IMR-90 (cell line): ENCODE data around the gene PYGM. TPM values are rescaled to one million over a fixed set of nuclear protein-coding genes. Genes with fewer than 3 reads are reported as not detected.

Experiments used
- ATAC-seq: fragments of 200-7000 bp; cut with Tn5 transposase; 2 replicates; pipeline ENCODE4 v1.9.1; 2020; ENCODE audit warnings: low read depth, mild to moderate bottlenecking, moderate library complexity
- BruUV-seq: library from RNA; stranded (reverse); fragments of 400-500 nt; replicated peaks from 2 replicates; lab custom pipeline; 2021; lab: Mats Ljungman, UMichigan
- CTCF ChIA-PET: fragments of 300-600 bp; formaldehyde crosslinking; extraction: SDS; loops from one replicate; lab custom pipeline; 2021; ENCODE audit warnings: antibody characterized with exemption; lab: Yijun Ruan, JAX
- POLR2A ChIA-PET: fragments of 300-600 bp; sonication (Branson Sonifier 250); formaldehyde crosslinking; loops from one replicate; lab custom pipeline; 2022; ENCODE audit warnings: antibody characterized with exemption; ENCODE audit not compliant: unreplicated experiment; lab: Charles Lee
- DNase-seq: peaks from one replicate; pipeline ENCODE4 v3.0.0; 2013
- H2AFZ ChIP-seq: replicated peaks from 2 replicates; pipeline ENCODE3; 2013; ENCODE audit warnings: low read length, mild to moderate bottlenecking; ENCODE audit not compliant: poor library complexity
- H2AK5ac ChIP-seq: 2 replicates; pipeline ENCODE4 v1.6.1; 2013; ENCODE audit warnings: low read depth, low read length, inconsistent platforms
- H2AK9ac ChIP-seq: replicated peaks from 2 replicates; pipeline ENCODE3; 2013; ENCODE audit warnings: mild to moderate bottlenecking, low read depth, low read length, moderate library complexity; ENCODE audit not compliant: poor library complexity
- H2BK120ac ChIP-seq: 2 replicates; pipeline ENCODE4 v1.6.1; 2013; ENCODE audit warnings: low read depth, low read length, inconsistent platforms
- H2BK15ac ChIP-seq: 3 replicates; pipeline ENCODE4 v1.6.1; 2013; ENCODE audit warnings: low read depth, low read length, inconsistent platforms
- H2BK20ac ChIP-seq: 2 replicates; pipeline ENCODE4 v1.6.1; 2013; ENCODE audit warnings: low read depth, mild to moderate bottlenecking, inconsistent platforms, low read length, moderate library complexity
- H2BK5ac ChIP-seq: 2 replicates; pipeline ENCODE4 v1.6.1; 2013; ENCODE audit warnings: mild to moderate bottlenecking, low read depth, low read length, inconsistent platforms; ENCODE audit not compliant: poor library complexity, severe bottlenecking
- H3K14ac ChIP-seq: replicated peaks from 2 replicates; pipeline ENCODE4 v1.6.1; 2013; ENCODE audit warnings: low read depth, low read length, inconsistent platforms
- H3K18ac ChIP-seq: 2 replicates; pipeline ENCODE4 v1.6.1; 2013; ENCODE audit warnings: low read depth, low read length, control low read depth
- H3K23ac ChIP-seq: 2 replicates; pipeline ENCODE4 v1.6.1; 2013; ENCODE audit warnings: low read depth, low read length, inconsistent platforms
- H3K27ac ChIP-seq: 2 replicates; pipeline ENCODE4 v1.5.1; 2013; ENCODE audit warnings: mild to moderate bottlenecking, control low read depth, low read length; ENCODE audit not compliant: insufficient read depth
- H3K27me3 ChIP-seq: 2 replicates; pipeline ENCODE4 v1.6.1; 2013; ENCODE audit warnings: low read length; ENCODE audit not compliant: control insufficient read depth, insufficient read depth
- H3K36me3 ChIP-seq: 2 replicates; pipeline ENCODE4 v1.6.1; 2013; ENCODE audit warnings: low read length, mixed read lengths; ENCODE audit not compliant: control insufficient read depth, insufficient read depth
- H3K4ac ChIP-seq: 2 replicates; pipeline ENCODE4 v1.6.1; 2013; ENCODE audit warnings: low read depth, low read length, inconsistent platforms
- H3K4me1 ChIP-seq: 2 replicates; pipeline ENCODE4 v1.6.1; 2013; ENCODE audit warnings: low read length, mixed read lengths; ENCODE audit not compliant: control insufficient read depth, insufficient read depth
- H3K4me2 ChIP-seq: 2 replicates; pipeline ENCODE4 v1.6.1; 2013; ENCODE audit warnings: low read depth, mild to moderate bottlenecking, control low read depth, low read length, moderate library complexity
- H3K4me3 ChIP-seq: 2 replicates; pipeline ENCODE4 v1.5.1; 2013; ENCODE audit warnings: low read depth, mild to moderate bottlenecking, control low read depth, low read length, moderate library complexity; ENCODE audit not compliant: insufficient read depth
- H3K56ac ChIP-seq: 2 replicates; pipeline ENCODE4 v1.6.1; 2013; ENCODE audit warnings: low read length, inconsistent platforms; ENCODE audit not compliant: insufficient read depth; ENCODE audit errors: extremely low read depth
- H3K79me1 ChIP-seq, 2 experiments: 2 replicates each; pipeline ENCODE4 v1.6.1; 2013; ENCODE audit warnings: low read length in 2 of 2, inconsistent platforms in 1 of 2, low read depth in 1 of 2
- H3K9ac ChIP-seq: 2 replicates; pipeline ENCODE4 v1.6.1; 2013; ENCODE audit warnings: low read depth, low read length, control low read depth
- H3K9me1 ChIP-seq: 2 replicates; pipeline ENCODE4 v1.6.1; 2013; ENCODE audit warnings: low read length, inconsistent platforms; ENCODE audit not compliant: insufficient read depth
- H3K9me3 ChIP-seq: 2 replicates; pipeline ENCODE4 v1.6.1; 2013; ENCODE audit warnings: low read length; ENCODE audit not compliant: control insufficient read depth, insufficient read depth
- H4K20me1 ChIP-seq: 2 replicates; pipeline ENCODE4 v1.6.1; 2013; ENCODE audit warnings: low read length, inconsistent platforms; ENCODE audit not compliant: insufficient read depth
- H4K5ac ChIP-seq: 2 replicates; pipeline ENCODE4 v1.6.1; 2013; ENCODE audit warnings: mild to moderate bottlenecking, low read depth, low read length, control low read depth
- H4K8ac ChIP-seq, 2 experiments: 2 replicates each; pipeline ENCODE4 v1.6.1; 2013; ENCODE audit warnings: low read depth in 2 of 2, low read length in 2 of 2, control low read depth in 1 of 2, inconsistent platforms in 1 of 2
- H4K91ac ChIP-seq: 2 replicates; pipeline ENCODE4 v1.6.1; 2013; ENCODE audit warnings: low read depth, low read length, inconsistent platforms; ENCODE audit not compliant: insufficient read depth
- BHLHE40 ChIP-seq: fragments of 150-350 bp; IDR thresholded peaks from 2 replicates; pipeline ENCODE4 v1.6.1; 2016; ENCODE audit warnings: mild to moderate bottlenecking, low read depth, low read length
- CEBPB ChIP-seq: IDR thresholded peaks from 2 replicates; pipeline ENCODE4 v1.6.1; 2012; ENCODE audit warnings: low read depth, low read length, improper control_type of control experiment
- CHD1 ChIP-seq: IDR thresholded peaks from 2 replicates; pipeline ENCODE4 v1.6.1; 2012; ENCODE audit warnings: low read depth, low read length, improper control_type of control experiment
- CTCF ChIP-seq: conservative IDR thresholded peaks from 2 replicates; pipeline ENCODE4 v1.5.1; 2012; ENCODE audit warnings: mild to moderate bottlenecking, low read depth, low read length, improper control_type of control experiment
- ELK1 ChIP-seq: fragments of 150-350 bp; IDR thresholded peaks from 2 replicates; pipeline ENCODE4 v1.6.1; 2016; ENCODE audit warnings: low read depth, mild to moderate bottlenecking, low read length, moderate library complexity, borderline replicate concordance
- FOS ChIP-seq: fragments of 150-350 bp; IDR thresholded peaks from 2 replicates; pipeline ENCODE4 v1.6.1; 2016; ENCODE audit warnings: low read depth, low read length
- MAFK ChIP-seq: IDR thresholded peaks from 2 replicates; pipeline ENCODE4 v1.6.1; 2012; ENCODE audit warnings: low read depth, low read length, improper control_type of control experiment
- MAZ ChIP-seq: IDR thresholded peaks from 2 replicates; pipeline ENCODE4 v1.6.1; 2012; ENCODE audit warnings: low read depth, mild to moderate bottlenecking, low read length, improper control_type of control experiment, moderate library complexity, borderline replicate concordance
- MXI1 ChIP-seq: IDR thresholded peaks from 2 replicates; pipeline ENCODE4 v1.6.1; 2012; ENCODE audit warnings: low read depth, mild to moderate bottlenecking, low read length, moderate library complexity, borderline replicate concordance
- NFE2L2 ChIP-seq: fragments of 150-350 bp; IDR thresholded peaks from 2 replicates; pipeline ENCODE4 v1.6.1; 2016; ENCODE audit warnings: low read depth, mild to moderate bottlenecking, low read length
- POLR2A ChIP-seq: IDR thresholded peaks from 2 replicates; pipeline ENCODE4 v1.6.1; 2012; ENCODE audit warnings: mild to moderate bottlenecking, low read depth, low read length
- RAD21 ChIP-seq: IDR thresholded peaks from 2 replicates; pipeline ENCODE4 v1.6.1; 2012; ENCODE audit warnings: low read length, improper control_type of control experiment
- RCOR1 ChIP-seq: IDR thresholded peaks from 2 replicates; pipeline ENCODE4 v1.6.1; 2012; ENCODE audit warnings: mild to moderate bottlenecking, low read length, improper control_type of control experiment; ENCODE audit not compliant: insufficient replicate concordance
- RFX5 ChIP-seq: IDR thresholded peaks from 2 replicates; pipeline ENCODE4 v1.8.0; 2012; ENCODE audit warnings: low read depth, mild to moderate bottlenecking, low read length, moderate library complexity
- SMC3 ChIP-seq: fragments of 150-350 bp; IDR thresholded peaks from 2 replicates; pipeline ENCODE4 v1.6.1; 2016; ENCODE audit warnings: low read depth, mild to moderate bottlenecking, antibody characterized with exemption, low read length, moderate library complexity
- USF2 ChIP-seq: fragments of 150-350 bp; IDR thresholded peaks from 2 replicates; pipeline ENCODE4 v1.6.1; 2017; ENCODE audit warnings: mild to moderate bottlenecking, antibody characterized with exemption, low read length, low read depth
- whole genome bisulfite sequencing, 2 experiments: methylation state at CpG; one replicate each; pipeline versions ENCODE4 v1.1.5 to v1.1.7; 2013; ENCODE audit warnings: missing lambda C conversion rate in 2 of 2; ENCODE audit not compliant: insufficient read length in 1 of 2; ENCODE audit errors: extremely low coverage in 2 of 2; 5-methylcytosine and 5-hydroxymethylcytosine counted together
- dilution Hi-C: fragments of 300-500 bp; cut with HindIII; formaldehyde crosslinking; loops from one replicate; pipeline ENCODE4 v1.14.3; 2018; ENCODE audit warnings: low sequenced_read_pairs; ENCODE audit not compliant: unreplicated experiment
- in situ Hi-C: fragments of 300-500 bp; cut with MboI; formaldehyde crosslinking; loops from 3 replicates; pipeline ENCODE4 v1.14.3; 2019; ENCODE audit warnings: low sequenced_read_pairs, inconsistent platforms, mixed read lengths
- intact Hi-C: fragments of 100-400 bp; cut with micrococcal nuclease; formaldehyde crosslinking; loops from 2 replicates; pipeline ENCODE4 v1.10.0; 2022
- polyA plus RNA-seq, 3 experiments: library from polyadenylated mRNA; depleted of rRNA; stranded (reverse); fragments of >200 nt; gene quantifications; 2 replicates each; pipeline ENCODE4 v1.2.3, GENCODE V29; 2012; ENCODE audit warnings: low replicate concordance in 1 of 3
- total RNA-seq: library from RNA; depleted of rRNA; stranded (reverse); fragments of >200 nt; gene quantifications from 2 replicates; pipeline ENCODE4 v1.2.3, GENCODE V29; 2012

The PYGM gene
- total and polyA plus RNA-seq, 2 of the 4 experiments (the other 2 are of a cell fraction), result 0.18 to 0.21 TPM

GRCh38 chr11:64711956-64712362, 47.8 kb downstream of the PYGM start:
- in situ Hi-C loops, result no loop called here
- Histone ChIP-seq H3K9me1 (0 out of 2 replicates have a peak, but pooled peaks cover 4% of the 10 kb centered on the region), H3K9ac (no peak overlapping the region), H3K4me1 (no peaks in the 10 kb centered on the region; the same call in 1 of the 2 replicates), H3K36me3 (no peaks in the 10 kb centered on the region), H3K14ac (no peak overlapping the region), H3K4ac (no peak overlapping the region), H3K4me3 (no peak overlapping the region), H4K8ac (no peak overlapping the region), H3K27ac (no peak overlapping the region), H4K91ac (no peak overlapping the region), H4K20me1 (0 out of 2 replicates have a peak, but pooled peaks cover 3% of the 10 kb centered on the region), H3K23ac (no peak overlapping the region), H4K5ac (no peak overlapping the region), H3K79me1 (no peaks in the 10 kb centered on the region), H3K27me3 (peaks cover 69% of the 10 kb centered on the region), H2BK15ac (no peak overlapping the region), H2BK120ac (no peak overlapping the region), H2BK5ac (no peak overlapping the region), H3K56ac (no peak overlapping the region), H2AFZ (peak overlapping the region; percentile 56), H2BK20ac (no peak overlapping the region), H3K18ac (no peak overlapping the region), H2AK5ac (no peak overlapping the region), H3K4me2 (no peak overlapping the region), H3K9me3 (no peaks in the 10 kb centered on the region), H2AK9ac (no peak overlapping the region)
- 60% methylated on average over 8 of the region's 19 CpGs; no CpG with 5 or more reads in 1 of the 2 experiments for WGBS, 2 experiments
- TF ChIP-seq RAD21 (no peak), CHD1 (no peak), CTCF (no peak), FOS (no peak), ELK1 (no peak), CEBPB (no peak), MAZ (no peak), USF2 (no peak), RCOR1 (no peak), SMC3 (no peak), NFE2L2 (no peak), MXI1 (no peak), BHLHE40 (no peak), RFX5 (no peak), MAFK (no peak), POLR2A (no peak)
- no TSS peak for BruUV-seq
- DNase-seq (no peak), ATAC-seq (no peak)
- intact Hi-C loops, result loop anchor here (5.0 kb wide), 1 partner anchor 225 kb away; the partner anchor contains the start of gene GPHA2
- ChIA-PET CTCF (no interaction called here), POLR2A (no interaction called here)
- dilution Hi-C loops, result no loop called here
